Anterior cingulate cortex (tissue), 58 donors: ENCODE results near the gene ITIH3.

Experiments
- DNase-seq, 58 donors: peaks; one replicate each; lab custom pipeline; 2025; lab: John Stamatoyannopoulos, UW

Gene ITIH3

DNA sequence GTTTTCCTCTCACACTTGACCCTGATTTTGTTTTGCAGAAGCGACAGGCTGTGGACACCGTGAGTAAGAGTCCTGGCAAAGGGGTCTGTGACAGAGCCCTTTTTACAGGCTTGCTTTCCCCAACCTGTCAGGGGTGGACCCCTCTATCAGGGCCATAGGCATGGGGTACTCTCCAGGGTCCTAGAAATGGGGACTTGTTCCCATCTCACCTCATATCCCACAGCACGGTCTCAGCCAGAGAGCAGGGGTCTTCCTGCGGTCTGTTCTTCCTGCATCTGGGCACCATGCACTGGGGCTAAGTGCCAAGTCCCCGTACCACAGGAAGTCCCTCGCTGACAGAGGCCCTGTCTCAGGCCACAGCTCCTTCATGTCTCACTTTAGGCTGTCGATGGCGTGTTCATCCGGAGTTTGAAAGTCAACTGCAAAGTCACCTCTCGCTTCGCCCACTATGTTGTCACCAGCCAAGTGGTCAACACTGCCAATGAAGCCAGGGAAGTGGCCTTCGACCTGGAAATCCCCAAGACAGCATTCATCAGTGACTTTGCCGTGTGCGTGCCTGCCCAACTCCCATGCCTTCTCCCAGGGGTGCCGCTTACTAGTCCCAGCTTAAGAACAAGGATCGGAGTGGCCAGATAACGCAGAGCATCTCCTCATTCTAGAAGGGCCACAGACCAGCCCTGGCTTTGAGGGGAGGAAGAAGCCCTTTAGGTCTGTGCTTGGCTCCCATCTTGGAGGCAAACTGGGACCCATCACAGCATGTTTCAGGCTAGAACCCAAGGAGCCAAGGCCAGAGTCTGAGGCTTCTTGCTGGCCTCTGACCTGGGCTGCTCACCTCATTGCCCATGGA lies 16.4 kb upstream of the ITIH3 start:
- no peak for DNase-seq

DNA sequence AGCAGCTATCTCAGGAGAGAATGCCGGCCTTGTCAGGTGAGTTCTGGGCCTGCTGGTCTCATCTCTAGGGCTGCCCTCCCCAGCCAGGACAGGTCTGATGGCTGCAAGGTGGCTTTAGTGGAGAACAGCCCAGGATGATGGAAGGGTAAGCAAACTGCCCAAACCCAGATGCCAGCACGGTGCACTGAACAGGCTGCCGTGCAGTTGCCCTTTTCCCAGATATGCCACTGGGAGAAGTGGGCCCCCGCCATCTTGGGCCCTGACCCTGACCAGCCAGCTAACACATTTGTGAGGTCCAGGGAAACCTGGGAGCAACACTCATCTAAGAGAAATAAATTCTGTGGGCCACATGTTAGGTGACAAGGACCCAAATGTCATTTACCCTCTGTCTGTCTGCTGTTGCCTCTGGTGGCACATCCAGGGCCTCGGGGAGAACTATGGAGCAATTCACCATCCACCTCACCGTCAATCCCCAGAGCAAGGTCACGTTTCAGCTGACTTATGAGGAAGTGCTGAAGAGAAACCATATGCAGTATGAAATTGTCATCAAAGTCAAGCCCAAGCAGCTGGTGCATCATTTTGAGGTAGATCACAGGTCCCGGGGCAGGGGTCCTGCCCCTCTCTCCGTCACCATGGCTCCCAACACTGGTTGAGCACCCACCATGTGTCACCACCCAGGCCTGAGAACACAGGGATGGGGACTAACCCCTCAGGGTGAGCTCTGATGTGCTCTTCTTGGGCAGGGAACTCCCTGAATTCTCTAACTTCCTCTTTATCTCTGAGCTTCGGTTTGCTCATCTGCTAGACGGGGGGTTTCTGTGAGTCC lies 15.4 kb upstream of the ITIH3 start:
- no peak for DNase-seq

DNA sequence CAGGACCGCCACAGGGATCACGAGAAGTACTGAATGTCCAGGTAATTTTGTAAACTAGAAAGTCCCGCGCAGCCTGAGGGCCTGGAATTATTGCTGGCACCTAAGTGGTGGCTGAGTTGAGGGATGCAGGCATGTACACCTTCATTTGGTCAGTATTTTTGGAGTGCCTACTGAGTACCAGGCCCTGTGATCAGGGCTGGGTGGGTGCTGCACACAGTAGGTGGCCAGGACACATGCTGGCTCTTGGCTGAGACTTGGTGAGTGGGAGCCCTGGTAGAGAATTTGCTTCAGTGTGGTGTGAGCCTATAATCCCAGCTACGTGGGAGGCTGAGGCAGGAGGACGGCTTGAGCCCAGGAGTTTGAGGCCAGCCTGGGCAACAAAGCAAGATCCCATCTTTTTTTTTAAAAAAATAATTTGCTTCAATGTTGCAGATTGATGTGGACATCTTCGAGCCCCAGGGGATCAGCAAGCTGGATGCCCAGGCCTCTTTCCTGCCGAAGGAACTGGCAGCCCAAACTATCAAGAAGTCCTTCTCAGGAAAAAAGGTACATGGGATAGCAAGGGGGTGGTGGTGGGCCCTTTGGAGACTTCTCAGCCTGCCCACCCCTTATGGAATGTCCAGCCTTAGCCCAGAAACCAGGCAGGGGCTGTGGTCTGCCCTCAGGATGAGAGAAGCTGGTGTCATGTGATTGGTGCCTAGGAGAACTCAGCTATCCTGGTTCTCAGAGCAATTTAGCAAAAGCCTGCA lies 14.6 kb upstream of the ITIH3 start:
- DNase-seq, result no peak

- DNase-seq, result no peak
These were observed 12.9 kb upstream of the ITIH3 start for GRCh38 chr3:52781741-52782140.

GRCh38 chr3:52782412-52783210 lies 12.0 kb upstream of the ITIH3 start:
- DNase-seq, result no peak

DNA sequence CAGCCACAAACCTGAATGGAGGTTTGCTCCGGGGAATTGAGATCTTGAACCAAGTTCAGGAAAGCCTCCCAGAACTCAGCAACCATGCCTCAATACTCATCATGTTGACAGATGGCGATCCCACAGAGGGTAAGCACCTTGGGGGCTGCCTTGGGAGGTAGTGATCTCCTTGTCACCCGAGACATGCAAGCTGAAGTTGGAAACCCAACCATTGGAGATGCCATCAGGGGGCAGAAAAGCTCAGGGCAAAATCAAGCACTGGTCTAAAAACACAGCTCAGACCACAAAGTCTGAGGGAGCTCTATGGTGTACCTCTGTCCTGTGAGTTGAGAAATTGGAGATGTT lies 11.4 kb upstream of the ITIH3 start:
- no peak for DNase-seq

DNA sequence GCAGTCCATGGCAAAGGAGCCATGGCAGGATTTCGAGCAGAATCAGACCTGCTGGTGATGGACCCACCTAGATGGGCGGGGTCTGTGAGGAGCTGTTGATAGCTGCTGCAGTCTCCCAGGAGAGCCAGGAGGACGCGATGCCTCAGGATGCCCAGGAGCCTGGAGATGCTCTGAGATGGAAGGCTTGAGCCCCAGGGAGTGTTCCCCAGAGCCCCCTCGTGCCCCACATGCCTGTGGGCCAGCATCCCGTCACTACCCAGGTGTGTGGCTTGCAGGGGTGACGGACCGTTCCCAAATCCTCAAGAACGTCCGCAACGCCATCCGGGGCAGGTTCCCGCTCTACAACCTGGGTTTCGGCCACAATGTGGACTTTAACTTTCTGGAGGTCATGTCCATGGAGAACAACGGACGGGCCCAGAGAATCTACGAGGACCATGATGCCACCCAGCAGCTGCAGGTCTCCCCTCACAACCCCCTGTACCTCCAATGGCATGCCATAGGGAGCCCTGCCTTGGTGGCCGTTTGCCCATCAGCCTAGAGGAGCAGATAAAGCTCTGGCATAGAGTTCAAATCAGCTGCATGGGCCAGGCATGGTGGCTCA lies 10.5 kb upstream of the ITIH3 start:
- no peak for DNase-seq

DNA sequence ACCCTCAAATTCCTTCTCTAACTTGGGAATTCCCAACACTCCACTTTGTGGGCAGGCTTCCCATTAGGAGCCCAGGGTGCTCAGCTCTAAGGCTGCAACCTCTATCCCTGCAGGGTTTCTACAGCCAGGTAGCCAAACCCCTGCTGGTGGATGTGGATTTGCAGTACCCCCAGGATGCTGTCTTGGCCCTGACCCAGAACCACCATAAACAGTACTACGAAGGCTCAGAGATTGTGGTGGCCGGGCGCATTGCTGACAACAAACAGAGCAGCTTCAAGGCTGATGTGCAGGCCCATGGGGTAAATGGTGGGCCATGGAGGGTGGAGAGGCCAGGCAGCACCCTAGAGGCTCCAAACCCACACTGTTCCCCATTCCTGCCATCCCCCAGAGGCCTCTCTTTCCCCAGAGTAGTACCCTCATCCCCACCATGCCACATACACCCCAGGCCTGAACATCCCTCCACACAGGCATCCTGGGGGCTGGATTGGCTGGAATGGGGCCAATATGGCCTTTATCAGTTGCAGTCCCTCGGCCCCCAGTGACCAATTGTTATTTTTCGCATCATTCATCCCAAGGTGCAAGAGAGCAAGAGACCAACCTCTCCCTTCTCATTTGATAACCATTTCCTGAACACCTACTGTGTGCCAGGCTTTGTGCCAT lies 9.5 kb upstream of the ITIH3 start:
- no peak for DNase-seq

DNA sequence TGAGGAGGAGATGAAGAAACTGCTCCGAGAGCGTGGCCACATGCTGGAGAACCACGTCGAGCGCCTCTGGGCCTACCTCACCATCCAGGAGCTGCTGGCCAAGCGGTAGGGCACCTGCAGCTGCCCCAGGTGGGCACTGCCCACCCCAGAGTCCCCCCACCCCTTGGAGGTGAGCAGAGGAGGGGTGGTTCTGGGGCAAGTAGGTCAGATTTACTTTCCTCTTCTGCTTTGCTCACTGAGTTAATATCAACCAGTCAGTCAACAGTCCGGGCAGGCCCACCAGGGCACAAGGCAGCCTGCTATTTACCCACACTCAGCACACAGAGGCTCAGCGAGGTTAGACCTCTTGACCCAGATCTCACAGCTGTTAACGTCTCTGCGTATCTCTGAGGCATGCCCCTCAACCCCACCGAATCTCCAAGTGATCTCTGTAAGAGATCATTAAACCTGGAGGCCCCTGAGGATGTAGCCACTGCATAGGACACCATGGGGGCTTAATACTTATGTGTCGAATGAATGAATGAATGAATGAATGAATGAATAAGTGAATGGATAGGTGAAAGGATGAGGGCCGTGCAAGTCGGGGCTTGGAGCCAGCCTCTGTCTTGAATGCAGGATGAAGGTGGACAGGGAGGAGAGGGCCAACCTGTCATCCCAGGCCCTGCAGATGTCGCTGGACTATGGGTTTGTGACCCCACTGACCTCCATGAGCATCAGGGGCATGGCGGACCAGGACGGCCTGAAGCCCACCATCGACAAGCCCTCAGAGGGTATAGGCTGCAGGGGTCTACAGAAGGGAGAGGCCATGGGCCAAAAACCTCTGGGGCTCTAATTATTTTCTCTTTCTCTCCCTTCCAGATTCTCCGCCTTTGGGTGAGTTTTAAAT lies 8.0 kb upstream of the ITIH3 start:
- no peak for DNase-seq

DNA sequence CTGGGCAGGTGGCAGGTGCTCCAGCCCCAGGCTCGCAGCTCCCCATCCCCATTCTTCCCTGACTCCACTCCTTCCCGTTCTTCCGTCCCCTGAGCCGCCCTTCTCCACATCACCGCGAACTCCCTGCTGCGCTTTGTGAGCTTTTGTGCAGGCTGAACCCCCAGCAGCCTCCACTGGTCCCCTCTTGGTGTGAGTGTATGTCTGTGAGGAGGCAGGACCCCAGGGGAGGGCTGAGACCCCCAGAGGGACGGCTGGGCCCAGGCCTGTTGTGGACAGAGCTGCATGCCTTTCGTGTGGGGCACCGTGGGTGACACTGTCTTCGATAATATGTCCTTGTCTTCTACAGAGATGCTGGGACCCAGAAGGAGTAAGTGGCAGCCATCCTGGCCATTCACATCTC lies 7.3 kb upstream of the ITIH3 start:
- DNase-seq, result no peak

- peak in 1 of 58 donors; percentile 11 for DNase-seq
These were observed 6.6 kb upstream of the ITIH3 start for GRCh38 chr3:52787672-52788625.

GRCh38 chr3:52788890-52789745 lies 5.5 kb upstream of the ITIH3 start:
- no peak for DNase-seq

DNA sequence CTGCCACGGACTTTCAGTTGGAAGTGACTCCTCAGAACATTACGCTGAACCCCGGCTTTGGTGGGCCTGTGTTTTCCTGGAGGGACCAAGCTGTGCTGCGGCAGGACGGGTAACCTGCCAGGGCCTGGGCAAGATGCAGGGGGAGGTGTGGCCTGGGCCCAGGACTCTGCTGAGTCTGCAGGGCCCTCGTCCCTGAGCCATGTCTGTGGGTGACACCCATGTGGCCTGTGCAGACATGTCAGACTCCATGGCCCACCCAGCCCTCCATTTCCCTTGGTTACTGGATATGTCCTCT lies 4.9 kb upstream of the ITIH3 start:
- no peak for DNase-seq

GRCh38 chr3:52790337-52790736 lies 4.3 kb upstream of the ITIH3 start:
- no peak for DNase-seq

DNA sequence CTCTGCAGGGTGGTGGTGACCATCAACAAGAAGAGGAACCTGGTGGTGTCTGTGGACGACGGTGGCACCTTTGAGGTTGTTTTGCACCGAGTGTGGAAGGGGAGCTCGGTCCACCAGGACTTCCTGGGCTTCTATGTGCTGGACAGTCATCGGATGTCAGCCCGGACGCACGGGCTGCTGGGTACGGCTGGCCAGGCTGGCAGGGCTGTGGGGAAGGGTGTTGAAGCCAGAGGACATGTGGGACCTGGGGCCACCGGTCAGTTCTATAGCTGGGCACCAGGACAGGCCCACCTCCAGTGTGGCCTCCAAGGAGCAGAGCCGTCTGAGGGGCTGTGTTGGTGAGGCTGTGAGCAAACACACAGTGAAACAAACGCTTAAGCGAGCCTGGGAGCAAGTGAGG lies 3.9 kb upstream of the ITIH3 start:
- no peak for DNase-seq

- DNase-seq, result no peak
These were observed 3.2 kb upstream of the ITIH3 start for GRCh38 chr3:52791366-52791765.
